Neural crest cell (in vitro differentiated cells): ENCODE measurements around the gene MSH5. TPM values are rescaled to one million over a fixed set of nuclear protein-coding genes. Genes with fewer than 3 reads are reported as not detected.
A peak's percentile ranks its signal among the peaks of the same experiment; 100 is the strongest.

ENCODE experiments used
- DNase-seq: peaks from one replicate; pipeline ENCODE4 v3.0.0; 2021; ENCODE audit warnings: low read depth, mixed read lengths, low spot score
- H3K27ac Mint-ChIP-seq: one replicate; pipeline ENCODE4 v1.8.0; 2021; ENCODE audit warnings: mild to moderate bottlenecking, mixed read lengths; ENCODE audit not compliant: unreplicated experiment
- H3K27me3 Mint-ChIP-seq: 2 replicates; pipeline ENCODE4 v1.8.0; 2021; ENCODE audit warnings: low read depth, mild to moderate bottlenecking, mixed read lengths
- H3K36me3 Mint-ChIP-seq: 2 replicates; pipeline ENCODE4 v1.8.0; 2021; ENCODE audit warnings: low read depth, mild to moderate bottlenecking, mixed read lengths
- H3K4me1 Mint-ChIP-seq: 2 replicates; pipeline ENCODE4 v1.8.0; 2021; ENCODE audit warnings: mixed read lengths
- H3K4me3 Mint-ChIP-seq: one replicate; pipeline ENCODE4 v1.8.0; 2021; ENCODE audit warnings: mild to moderate bottlenecking, mixed read lengths
- H3K9me3 Mint-ChIP-seq: 2 replicates; pipeline ENCODE4 v1.8.0; 2021; ENCODE audit warnings: mixed read lengths
- total RNA-seq: library from RNA; stranded (reverse); gene quantifications from 2 replicates; pipeline ENCODE4 v1.2.1, GENCODE V29; 2021
- TF ChIP-seq, protein P1 (sequence below): fragments of 200-600 bp; sonication (generic); conservative IDR thresholded peaks from 2 replicates; pipeline ENCODE4 v1.5.0; 2021; ENCODE audit warnings: antibody characterized with exemption, mild to moderate bottlenecking

The MSH5 gene
- total RNA-seq, 1 donor from 2014 or later, result 79.5 TPM

DNA sequence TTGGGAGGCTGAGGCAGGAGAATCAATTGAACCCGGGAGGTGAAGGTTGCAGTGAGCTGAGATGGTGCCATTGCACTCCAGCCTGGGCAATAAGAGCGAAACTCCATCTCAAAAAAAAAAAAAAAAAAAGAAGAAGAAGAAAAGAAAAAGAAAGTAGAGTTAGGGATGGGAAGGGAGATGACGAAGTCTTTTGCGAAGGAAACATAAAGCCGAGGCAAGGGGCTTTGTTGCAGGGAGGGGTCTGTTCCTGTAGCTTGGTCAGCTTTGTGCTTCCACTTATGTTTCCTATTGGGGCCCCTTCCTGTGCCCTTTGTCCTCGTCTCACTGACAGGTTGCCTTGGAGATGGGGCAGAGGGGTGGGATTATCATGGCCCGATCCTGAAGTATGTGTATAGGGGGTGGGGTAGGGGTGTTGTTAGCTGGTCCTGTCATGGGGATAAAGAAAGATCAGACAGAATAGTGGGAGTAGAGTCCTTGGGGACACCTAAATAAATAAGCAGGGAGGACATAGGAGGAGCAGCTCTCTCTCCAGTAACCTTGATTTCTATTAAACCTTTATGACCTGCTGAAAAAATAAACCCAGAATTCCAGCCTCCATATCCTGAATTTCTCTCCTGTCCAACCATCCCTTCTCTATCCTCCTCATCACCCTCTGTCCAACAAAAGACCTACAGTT is 2.4 kb upstream of the MSH5 start:
- no peak for DNase-seq
- Mint-ChIP-seq H3K9me3 (no peaks in the 10 kb centered on the region), H3K4me3 (peak overlapping the region; percentile 93), H3K27ac (peak overlapping the region; percentile 100), H3K4me1 (peaks cover 84% of the 10 kb centered on the region), H3K36me3 (peaks cover 9% of the 10 kb centered on the region), H3K27me3 (no peaks in the 10 kb centered on the region)
- TF ChIP-seq, protein P1, sequence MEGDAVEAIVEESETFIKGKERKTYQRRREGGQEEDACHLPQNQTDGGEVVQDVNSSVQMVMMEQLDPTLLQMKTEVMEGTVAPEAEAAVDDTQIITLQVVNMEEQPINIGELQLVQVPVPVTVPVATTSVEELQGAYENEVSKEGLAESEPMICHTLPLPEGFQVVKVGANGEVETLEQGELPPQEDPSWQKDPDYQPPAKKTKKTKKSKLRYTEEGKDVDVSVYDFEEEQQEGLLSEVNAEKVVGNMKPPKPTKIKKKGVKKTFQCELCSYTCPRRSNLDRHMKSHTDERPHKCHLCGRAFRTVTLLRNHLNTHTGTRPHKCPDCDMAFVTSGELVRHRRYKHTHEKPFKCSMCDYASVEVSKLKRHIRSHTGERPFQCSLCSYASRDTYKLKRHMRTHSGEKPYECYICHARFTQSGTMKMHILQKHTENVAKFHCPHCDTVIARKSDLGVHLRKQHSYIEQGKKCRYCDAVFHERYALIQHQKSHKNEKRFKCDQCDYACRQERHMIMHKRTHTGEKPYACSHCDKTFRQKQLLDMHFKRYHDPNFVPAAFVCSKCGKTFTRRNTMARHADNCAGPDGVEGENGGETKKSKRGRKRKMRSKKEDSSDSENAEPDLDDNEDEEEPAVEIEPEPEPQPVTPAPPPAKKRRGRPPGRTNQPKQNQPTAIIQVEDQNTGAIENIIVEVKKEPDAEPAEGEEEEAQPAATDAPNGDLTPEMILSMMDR, result no peak

- no peaks in the 10 kb centered on the region for H3K9me3 Mint-ChIP-seq
- H3K27ac Mint-ChIP-seq, result peak overlapping the region; percentile 100
- peak overlapping the region; percentile 93 for H3K4me3 Mint-ChIP-seq
- DNase-seq, result no peak
- H3K27me3 Mint-ChIP-seq, result no peaks in the 10 kb centered on the region
- H3K36me3 Mint-ChIP-seq, result peaks cover 9% of the 10 kb centered on the region
- H3K4me1 Mint-ChIP-seq, result peaks cover 86% of the 10 kb centered on the region
- TF ChIP-seq, protein P1, result peak; percentile 30
These were observed 1.5 kb upstream of the MSH5 start for GRCh38 chr6:31737991-31738979.

GRCh38 chr6:31740397-31741223 is 805 bp downstream of the MSH5 start:
- DNase-seq, result no peak
- Mint-ChIP-seq H3K36me3 (peaks cover 11% of the 10 kb centered on the region), H3K27me3 (no peaks in the 10 kb centered on the region), H3K4me1 (peaks cover 79% of the 10 kb centered on the region), H3K27ac (peak overlapping the region; percentile 99), H3K4me3 (peak overlapping the region; percentile 93), H3K9me3 (no peaks in the 10 kb centered on the region)
- TF ChIP-seq, protein P1, result no peak

DNA sequence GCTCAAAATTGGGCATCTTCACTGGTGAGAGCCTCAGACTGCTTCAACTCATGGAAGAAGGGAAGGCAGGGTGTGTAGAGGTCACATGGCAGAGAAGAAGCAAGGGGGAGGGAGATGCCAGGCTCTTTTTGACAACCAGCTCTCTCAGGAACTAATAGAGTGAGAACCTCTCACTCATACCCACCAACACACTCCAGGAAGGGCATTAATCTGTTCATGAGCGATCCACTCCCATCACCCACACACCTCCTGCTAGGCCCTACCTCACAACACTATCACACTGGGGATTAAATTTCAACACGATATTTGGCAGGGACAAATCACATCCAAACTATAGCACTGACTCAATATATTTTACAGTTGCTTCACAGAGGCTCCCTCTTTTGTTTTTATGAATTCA is 2.0 kb downstream of the MSH5 start:
- TF ChIP-seq, protein P1, result no peak
- Mint-ChIP-seq H3K9me3 (no peaks in the 10 kb centered on the region), H3K27me3 (no peaks in the 10 kb centered on the region), H3K4me3 (peak overlapping the region; percentile 73), H3K27ac (no peak overlapping the region), H3K4me1 (peaks cover 68% of the 10 kb centered on the region), H3K36me3 (peaks cover 11% of the 10 kb centered on the region)
- DNase-seq, result no peak

DNA sequence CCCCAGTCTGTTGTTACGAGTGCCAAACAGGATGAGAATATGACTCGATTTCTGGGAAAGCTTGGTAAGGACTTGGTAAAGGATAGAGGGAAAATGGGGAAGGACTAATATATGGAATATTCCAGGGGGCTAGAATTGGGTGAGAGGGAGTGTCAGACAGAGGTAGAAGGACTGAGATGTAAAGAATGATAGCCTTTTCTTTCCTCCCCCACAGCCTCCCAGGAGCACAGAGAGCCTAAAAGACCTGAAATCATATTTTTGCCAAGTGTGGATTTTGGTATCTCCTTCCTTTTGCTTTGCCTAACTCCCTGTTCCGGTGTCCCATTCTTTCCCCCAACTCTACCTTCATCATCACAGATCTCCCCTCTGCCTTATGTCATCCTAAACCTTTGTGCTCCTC is 3.1 kb downstream of the MSH5 start:
- Mint-ChIP-seq H3K4me1 (peaks cover 63% of the 10 kb centered on the region), H3K4me3 (peak overlapping the region; percentile 64)
- TF ChIP-seq, protein P1, result no peak

More for the DNA sequence above, 3.1 kb downstream of the MSH5 start:
- no peak for DNase-seq
- Mint-ChIP-seq H3K36me3 (peaks cover 16% of the 10 kb centered on the region), H3K27me3 (no peaks in the 10 kb centered on the region), H3K27ac (no peak overlapping the region), H3K9me3 (no peaks in the 10 kb centered on the region)
